NCI-H345 (cell line): ENCODE measurements around the gene TRDN.
"Not testable (repeated sequence)": the region's sequence is repeated elsewhere in the genome, so short reads cannot be mapped to it uniquely, and the experiment has no call there.

Experiments used
- DNase-seq: peaks from one replicate; lab custom pipeline; 2025; lab: John Stamatoyannopoulos, UW

Gene TRDN

DNA sequence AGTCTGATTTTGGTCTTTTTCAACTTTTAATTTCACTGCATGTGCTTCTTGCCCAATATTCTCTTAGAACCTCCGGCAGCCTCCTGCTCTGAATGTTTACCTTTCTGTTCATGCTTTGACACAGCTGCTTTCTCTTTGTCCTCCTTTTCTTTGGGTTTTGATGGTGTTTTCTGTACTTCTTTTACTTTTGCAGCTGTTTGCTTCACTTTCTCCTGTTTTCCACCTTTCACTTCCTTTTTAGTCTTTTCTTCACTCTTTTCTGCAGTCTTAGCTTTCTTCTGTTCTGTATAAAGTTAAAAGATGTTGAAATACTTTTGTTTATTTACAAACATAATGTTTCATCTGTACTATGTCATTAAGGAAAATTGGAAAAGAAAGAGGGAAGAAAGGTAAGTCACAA is 133.1 kb downstream of the TRDN start:
- no peak for DNase-seq

DNA sequence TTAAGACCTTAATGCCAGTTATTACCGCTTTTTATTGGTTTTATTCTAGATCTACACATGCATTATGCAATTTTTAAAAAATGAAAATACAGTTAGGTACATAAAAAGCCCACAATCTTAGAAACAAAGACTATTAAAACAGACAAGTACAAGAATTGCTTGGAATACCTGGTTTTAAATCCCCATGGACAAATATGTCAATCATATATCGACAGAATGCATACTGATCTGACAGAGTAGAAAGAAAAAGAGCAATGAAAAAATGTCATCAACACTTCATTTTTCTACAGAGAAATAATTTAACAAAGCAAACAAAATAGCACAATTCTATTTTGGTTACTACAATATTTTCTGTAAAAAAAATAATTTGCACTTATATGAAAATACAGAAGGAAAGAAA is 139.7 kb downstream of the TRDN start:
- no peak for DNase-seq

DNA sequence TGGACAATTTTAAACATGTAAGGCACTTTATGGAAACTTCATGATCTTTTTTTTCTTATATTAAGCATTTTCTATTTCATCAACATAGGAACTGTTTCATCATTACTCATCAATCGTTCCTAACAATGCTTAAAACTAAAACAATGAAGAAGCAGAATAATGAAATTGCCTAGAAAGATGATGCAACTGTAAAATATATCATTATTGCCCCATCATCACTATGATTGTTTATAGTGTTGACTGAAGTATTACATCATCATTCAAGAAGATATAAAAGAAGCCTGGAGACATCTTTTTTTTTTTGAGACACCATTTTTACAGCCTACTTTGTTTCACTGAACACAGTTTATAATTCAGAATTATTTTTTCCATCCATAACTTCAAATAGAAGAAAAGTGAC is 147.2 kb downstream of the TRDN start:
- no peak for DNase-seq

DNA sequence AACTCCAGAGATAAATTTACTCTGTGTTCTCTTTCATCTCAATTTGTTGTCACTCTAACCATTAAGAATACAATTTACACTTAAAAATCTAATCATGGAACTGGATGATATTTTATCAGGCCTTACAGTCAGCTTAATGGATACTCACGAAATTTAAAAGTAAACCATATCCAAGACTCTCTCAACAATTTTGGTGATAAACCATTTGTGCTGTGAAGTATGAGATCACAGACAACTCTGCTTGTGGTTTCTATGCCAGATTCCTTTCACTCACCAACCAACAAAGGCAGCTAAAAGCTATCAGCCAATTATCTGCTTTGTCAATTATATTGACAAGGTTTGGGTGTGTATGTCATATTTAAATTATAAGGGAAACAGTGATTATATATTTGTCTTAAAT is 155.8 kb downstream of the TRDN start:
- DNase-seq: no peak

DNA sequence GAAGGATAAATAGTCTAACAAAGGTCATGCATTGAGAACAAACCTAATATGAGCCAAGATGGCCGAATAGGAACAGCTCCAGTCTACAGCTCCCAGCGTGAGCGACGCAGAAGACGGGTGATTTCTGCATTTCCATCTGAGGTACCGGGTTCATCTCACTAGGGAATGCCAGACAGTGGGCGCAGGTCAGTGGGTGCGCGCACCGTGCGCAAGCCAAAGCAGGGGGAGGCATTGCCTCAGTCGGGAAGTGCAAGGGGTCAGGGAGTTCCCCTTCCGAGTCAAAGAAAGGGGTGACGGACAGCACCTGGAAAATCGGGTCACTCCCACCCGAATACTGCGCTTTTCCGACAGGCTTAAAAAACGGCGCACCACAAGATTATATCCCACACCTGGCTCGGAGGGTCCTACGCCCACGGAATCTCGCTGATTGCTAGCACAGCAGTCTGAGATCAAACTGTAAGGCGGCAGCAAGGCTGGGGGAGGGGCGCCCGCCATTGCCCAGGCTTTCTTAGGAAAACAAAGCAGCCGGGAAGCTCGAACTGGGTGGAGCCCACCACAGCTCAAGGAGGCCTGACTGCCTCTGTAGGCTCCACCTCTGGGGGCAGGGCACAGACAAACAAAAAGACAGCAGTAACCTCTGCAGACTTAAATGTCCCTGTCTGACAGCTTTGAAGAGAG is 164.6 kb downstream of the TRDN start:
- DNase-seq: not testable (repeated sequence)

DNA sequence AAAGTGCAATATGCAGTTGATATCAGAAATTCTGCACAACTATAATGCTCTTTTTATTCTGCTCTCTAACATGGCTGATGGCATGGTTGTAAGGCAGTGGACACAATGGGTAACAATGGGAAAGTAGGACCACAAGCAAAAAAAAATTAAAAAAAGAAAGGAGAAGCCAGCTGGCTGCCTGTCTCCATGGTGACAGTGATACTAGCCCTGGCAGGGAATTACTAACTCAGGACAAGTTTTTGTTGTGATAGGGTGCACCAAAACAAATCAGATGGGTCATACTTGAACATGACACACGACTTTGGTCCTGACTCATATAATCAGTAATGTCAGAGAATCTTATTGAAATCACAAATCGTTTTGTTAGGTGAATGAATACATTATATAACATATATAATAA is 169.4 kb downstream of the TRDN start:
- no peak for DNase-seq

DNA sequence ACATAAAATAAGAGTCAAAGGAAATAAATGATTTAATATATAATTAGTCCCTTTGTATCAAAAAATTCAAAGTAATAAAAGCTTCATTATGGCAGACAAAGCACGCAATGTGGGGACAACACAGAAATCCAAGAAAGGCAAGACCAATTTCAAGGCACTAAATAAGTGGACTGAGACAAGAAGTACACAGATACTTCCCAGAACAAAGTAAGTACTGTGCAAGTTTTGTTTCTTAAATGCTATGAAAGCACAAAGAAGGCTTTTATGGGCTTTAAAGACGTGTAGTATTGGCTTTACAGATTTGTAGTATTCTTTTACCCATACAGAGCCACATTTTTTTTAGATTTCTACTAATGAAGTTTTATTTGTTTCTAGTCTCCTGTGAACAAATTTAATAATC is 174.6 kb downstream of the TRDN start:
- DNase-seq: no peak

DNA sequence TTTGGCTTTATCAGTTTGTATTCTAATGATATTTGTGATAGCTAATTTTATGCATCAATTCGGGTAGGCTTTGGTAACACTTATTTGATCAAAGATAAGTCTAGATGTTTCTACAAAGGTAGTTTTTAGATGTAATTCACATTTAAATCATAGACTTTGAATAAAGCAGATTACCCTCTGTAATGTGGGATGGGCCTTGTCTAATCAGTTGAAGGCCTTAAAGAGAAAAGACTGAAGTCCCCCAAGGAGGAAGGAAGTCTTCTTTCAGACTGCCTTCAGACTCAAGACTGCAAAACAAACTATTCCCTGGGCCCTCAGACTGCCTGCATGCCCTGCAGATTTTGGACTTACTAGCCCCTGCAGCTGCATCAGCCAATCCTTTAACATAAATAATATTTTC is 178.5 kb downstream of the TRDN start:
- no peak for DNase-seq

DNA sequence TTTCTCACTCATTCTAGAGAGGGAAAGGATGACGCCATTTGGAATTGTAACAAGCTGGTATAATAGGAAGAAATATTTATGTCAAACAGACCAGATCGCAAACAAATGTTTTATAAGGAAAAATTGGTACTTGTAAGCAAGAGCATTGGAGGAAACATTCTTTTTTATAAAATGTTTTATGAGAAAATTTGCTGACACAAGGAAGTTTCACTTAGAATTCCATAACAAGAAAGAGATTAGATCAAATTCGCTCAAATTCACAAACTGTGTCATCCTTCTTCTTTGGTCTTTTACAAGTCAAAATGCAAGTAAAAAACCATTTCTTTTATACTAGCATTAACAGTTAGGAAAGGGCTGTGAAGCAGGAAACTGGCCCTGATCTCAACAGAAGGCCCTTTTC is 179.9 kb downstream of the TRDN start:
- no peak for DNase-seq

DNA sequence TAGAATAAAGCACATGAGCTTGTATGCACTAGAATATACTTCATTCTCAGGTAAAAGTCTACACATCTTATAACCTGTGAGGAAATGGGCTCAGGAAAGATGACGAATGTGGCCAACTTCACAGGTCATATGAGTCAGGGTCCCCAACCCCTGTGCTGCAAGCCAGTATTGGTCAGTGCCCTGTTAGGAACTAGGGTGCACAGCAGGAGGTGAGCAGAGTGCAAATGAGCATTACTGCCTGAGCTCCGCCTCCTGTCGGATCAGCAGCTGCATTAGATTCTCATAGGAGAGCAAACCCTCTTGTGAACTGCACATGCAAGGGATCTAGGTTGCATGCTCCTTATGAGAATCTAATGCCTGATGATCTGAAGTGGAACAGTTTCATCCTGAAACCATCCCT is 182.3 kb downstream of the TRDN start:
- DNase-seq: no peak

DNA sequence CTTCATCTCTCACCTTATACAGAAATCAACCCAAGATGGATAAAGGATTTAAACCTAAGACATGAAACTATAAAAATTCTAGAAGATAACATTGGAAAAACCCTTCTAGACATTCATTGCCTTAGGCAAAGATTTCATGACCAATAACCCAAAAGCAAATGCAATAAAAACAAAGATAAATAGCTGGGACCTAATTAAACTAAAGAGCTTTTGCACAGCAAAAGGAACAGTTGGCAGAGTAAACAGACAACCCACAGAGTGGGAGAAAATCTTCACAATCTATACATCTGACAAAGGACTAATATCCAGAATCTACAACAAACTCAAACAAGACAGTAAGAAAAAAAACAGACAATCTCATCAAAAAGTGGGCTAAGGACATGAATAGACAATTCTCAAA is 183.7 kb downstream of the TRDN start:
- not testable (repeated sequence) for DNase-seq

DNA sequence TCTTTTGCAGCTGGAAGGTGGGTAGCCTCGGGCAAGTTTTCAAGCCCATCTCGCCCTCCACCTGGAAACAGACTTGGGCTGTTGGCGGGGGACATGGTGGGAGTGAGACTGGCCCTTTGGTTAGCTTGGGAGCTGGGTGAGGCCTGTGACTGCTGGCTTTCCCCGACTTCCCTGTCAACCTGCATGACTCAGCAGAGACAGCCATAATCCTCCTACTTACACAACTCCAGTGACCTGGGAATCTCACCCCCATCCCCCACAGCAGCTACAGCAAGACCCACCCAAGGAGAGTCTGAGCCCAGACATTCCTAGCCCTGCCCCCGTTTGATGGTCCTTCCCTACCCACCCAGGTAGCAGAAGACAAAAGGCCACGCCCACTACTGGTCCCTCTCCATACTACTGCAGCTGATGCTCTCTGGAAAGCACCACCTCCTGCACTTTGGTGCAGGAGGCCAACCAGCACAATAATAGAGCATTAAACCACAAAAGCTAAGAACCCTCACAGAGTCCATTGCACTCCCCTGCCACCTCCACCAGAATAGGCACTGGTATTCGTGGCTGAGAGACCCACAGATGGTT is 188.4 kb downstream of the TRDN start:
- DNase-seq: no peak

DNA sequence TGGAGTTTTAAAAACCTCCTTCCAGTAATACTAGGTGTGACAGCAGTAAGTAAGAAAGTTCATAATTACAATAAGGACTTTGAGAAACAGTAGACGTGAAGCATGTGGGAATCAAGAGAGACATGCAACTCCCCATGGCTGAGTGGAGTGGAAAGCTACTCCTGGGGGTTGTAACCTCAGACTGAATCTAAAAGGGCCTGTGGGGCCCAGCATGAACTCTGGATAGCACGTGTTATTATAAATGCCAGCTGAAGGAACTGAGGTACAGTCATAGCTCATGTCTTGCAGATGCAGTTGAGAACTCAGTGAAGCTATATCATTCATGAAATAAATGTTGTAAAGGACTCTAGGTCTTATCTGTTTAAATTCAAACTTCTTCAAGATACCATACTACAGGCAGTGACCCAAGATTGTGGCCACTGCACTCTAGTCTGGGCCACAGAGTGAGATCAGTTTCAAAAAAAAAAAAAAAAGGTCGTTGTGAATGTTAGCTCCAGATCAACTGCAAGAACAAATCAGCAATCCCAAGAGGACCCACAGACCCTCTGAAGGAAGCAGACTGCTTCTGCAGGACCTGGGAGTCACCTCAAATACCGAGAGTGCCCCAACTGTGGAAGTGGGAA is 189.3 kb downstream of the TRDN start:
- no peak for DNase-seq

DNA sequence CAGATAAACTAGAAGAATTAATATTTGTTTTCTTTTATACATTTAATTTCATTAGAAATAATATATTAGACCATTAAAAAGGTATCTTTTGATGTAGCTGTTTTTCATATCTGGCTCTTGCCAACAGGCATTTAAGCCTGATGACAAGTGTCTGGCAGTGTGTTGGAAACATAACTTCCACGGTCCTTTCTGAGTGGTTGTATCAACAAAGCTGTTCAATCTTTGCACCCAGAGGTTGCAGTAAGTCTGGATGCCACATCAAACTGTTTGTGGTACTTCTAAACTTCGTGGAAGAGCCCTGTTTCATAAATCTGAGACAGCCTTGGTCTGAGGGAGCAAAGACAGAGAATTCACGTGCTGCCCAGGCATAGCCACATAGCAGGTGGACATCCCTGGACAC is 197.4 kb downstream of the TRDN start:
- no peak for DNase-seq

DNA sequence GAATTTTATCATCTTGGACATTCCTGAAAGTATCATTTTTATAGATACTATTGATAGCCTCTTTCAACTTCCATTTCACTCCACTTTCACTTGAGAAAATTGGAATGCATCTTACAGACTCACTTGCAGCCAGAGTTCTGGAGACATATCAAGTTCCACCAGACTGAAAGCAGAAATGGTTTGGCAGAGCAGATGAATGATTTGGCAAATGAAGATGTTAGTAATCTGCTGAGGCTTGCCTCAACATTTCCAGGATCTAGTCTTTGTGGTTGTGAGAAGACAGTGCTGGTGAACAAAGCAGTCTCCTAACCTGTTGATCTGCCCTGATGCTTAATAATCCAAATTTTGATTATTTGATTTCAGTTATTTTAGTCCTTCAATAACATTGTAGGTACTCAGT is 202.6 kb downstream of the TRDN start:
- no peak for DNase-seq

DNA sequence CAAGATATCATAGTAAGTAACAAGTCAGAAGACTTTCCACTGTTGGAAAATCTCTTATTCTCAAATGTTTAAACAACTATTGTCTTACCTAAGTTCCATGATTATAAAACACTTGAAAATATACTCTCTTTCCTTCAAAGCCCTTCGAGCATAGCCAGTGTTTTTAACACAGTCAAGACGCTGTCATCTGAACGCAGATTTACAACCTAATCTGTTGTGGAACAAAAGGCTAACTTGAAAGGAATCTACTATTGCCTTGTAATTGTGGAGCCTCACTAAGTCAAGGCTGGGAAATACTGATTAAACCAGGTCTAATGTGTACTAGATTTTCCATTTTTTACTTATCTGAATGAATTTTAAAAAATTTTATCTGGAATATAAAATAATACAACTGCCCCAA is 205.8 kb downstream of the TRDN start:
- DNase-seq: no peak

DNA sequence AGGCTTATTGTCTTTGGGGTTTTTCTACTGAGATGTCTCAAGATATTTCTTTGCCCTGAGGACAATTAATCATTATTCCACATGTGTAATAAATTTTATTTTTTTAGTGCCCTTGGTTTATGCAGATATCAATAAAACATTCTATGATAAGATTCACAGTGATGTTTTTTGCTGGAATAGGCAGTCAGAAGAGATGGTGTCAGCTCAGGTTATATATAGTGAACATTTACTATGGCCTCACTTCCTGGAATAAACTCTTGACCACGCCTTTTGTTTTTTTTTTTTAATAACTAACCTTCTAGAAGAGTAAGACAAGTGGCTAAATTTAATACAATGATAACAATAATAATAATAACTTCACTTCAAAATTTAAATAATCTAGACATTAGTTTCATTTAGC is 209.7 kb downstream of the TRDN start:
- DNase-seq: no peak

DNA sequence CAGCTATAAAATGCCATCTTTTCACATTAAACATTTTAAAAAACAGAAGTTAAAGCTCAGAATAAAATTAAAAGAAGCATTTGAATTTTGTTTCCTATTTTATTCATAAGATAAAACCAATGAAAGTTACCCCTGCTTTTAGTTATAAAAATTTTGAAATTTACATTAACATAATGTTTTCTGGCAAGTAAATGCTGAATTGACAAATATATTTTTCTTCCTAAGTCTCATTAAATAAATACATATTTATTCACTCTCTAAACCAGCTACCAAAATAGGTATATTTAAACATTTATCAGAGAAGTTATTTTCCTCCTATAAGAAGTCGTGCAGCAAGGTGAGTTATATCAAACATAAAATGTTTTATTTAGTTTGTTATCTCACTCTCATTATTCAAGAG is 213.6 kb downstream of the TRDN start:
- no peak for DNase-seq

DNA sequence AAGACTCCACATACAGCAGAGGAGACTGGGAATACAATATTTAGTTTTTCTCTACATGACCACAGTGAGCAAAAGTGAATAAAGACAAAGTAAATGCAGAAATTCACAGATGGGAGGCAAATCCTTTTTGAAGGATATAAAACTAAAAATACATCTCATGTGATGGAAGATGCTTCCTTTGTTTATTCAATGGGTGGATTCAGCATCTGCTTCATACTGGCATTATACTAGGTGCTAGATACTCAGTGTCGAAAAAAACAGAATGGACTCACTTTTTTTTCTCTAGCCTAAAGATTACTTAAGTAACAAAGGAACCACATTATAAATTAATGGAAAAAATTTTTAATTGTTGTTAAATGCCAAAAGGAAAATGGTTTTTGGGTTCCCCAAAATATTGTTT is 216.2 kb downstream of the TRDN start:
- no peak for DNase-seq

DNA sequence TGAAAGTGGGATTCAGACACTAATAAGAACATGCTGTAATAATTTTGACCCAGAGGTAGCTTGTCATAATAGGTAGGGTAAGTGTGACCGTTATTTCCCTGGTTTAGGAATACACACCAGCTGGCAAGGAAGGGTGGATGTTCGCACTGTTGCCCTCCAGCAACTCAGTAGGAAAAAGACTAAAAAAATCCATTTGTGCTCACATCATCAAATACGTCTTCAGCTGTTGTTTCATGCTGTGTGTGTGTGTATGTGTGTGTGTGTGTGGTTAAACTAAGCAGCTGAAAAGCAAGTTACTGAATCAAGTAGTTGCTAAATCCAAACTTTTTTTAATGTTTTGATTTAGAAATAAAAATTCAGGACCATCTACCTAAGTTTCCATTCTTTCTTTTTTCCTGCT is 218.7 kb downstream of the TRDN start:
- no peak for DNase-seq

DNA sequence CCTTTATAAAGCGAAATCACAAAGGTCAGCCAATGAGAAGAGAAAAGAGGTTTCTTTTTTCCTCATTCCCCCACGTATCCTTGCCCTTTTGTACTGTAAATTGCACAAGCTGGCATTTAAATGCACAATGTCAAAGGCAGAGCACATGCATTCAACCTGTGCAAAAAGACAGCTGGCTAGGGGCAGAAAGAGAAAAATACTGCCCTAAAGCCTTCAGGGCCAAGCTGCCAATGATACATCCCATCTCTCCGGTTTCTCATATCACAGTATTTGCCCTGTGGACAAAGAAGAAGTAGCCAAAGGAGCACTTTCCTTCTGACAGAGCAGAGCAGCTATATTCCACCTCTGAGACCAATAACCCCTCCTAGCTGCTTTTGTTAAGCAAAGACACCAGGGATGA is 219.2 kb downstream of the TRDN start:
- DNase-seq: no peak

DNA sequence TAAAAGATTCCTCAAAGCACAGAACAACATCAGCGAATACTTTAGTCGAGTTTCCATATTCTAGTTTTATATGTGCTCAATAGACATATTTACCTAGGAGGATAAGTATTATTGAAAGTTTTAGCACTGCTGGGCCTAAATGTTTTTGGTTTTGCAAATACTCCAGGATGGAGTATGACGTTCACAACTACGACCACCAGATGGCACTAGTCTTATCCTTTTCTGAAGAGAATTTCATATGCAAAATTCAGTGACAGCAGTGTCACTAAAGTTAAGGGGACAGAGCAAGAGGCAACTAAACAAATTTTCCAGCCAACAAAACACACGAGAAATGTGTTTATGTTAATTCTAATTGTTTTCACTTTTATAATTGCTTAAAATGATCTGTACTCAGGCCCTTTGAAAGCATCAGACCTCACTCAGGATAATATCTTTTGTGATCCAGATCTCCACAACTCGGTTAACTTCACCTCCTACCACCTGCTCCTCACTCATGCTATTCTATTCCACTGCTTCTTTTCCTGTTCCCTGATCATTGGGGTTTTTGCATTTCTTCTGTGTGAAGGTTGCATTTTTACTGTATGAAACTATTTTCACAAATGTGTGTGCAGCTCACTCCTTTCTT is 220.8 kb downstream of the TRDN start:
- DNase-seq: peak; percentile 79

DNA sequence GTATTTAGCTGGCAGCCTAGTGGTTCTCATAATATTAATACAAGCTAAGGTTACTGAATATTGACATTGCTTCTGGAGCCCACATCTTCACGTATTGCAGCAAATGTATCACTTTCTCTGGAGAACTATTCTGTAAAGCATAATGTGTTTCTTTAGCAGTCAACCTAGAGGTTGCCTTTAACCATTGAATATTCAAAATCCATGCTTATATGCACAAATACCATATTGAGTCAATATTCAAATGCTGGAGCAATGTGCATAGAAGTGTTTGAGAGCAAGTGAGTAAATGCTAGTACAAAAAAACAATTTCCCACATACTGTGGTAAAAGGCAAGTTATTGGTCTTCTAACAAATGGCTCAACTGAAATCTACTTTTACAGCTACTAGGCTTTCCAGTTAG is 231.8 kb downstream of the TRDN start:
- DNase-seq: no peak

DNA sequence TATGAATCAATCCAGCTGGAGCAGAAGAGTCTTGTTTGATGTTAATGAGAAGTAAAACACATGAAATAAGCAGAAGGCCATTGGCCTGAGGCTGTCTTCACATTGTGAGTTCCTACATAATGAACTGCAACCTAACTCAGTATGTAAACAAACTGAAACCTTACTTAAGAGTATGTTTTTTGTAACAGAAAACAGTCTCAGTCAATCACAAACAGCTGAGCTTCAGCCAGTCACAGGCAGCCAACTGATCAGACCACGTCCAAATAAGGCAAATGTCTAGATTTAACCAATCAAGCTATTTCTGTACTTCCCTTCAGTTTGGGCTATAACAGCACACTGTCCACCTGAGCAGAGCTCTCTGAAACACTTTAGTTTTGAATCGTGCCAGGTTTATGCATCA is 234.7 kb downstream of the TRDN start:
- DNase-seq: no peak
